HepG2 (cell line): ENCODE measurements around the gene CCDC180.

ENCODE experiments used
- MAFF ChIP-seq: IDR thresholded peaks from 2 replicates; pipeline ENCODE4 v1.6.1; 2011; ENCODE audit warnings: low read depth, low read length, improper control_type of control experiment
- NFKB2 ChIP-seq: sonication (generic); formaldehyde crosslinking; IDR thresholded peaks from 2 replicates; pipeline ENCODE4 v1.4.0; 2020; ENCODE audit warnings: missing genetic modification reagents, borderline replicate concordance
- NR1H2 ChIP-seq: sonication (generic); formaldehyde crosslinking; IDR thresholded peaks from 2 replicates; pipeline ENCODE4 v1.8.1; 2022; ENCODE audit warnings: low read depth, missing genetic modification reagents, borderline replicate concordance

DNA sequence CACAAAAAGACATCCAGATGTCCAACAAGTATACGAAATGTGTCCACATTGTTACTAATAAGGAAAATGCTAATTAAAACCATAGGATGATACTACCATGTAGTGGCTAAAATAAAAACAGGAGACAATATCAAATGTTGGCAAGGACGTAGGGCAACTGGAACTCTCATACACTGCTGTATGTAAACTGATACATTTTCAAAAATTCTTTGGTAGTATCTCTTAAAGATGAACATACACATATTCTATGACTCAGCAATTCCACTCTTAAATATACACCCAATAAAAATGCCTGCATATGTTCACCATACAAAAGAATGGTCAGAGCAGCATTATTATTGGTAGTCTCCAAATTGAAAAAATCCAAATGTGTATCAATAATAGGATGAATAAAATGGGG lies 2.9 kb upstream of the CCDC180 start:
- 0 out of 2 replicates have a peak, but pooled peaks have one; percentile 24 for TF ChIP-seq MAFF
- no peak for TF ChIP-seq NFKB2 (CRISPR knock-in tag)
- no peak for TF ChIP-seq NR1H2 (CRISPR knock-in tag)
